Neutrophil (primary cell): ENCODE measurements around the gene FEZ2.
A peak's percentile ranks its signal among the peaks of the same experiment; 100 is the strongest.

Experiments used
- H3K27ac ChIP-seq: fragments of 200-600 bp; sonication (generic); 2 replicates; pipeline ENCODE4 v1.5.1; 2016; ENCODE audit warnings: mild to moderate bottlenecking, moderate library complexity
- H3K27me3 ChIP-seq: fragments of 200-600 bp; sonication (generic); 2 replicates; pipeline ENCODE4 v1.6.0; 2016; ENCODE audit warnings: mild to moderate bottlenecking
- H3K36me3 ChIP-seq: fragments of 200-600 bp; sonication (generic); 2 replicates; pipeline ENCODE4 v1.5.1; 2017
- H3K4me1 ChIP-seq, 2 experiments: fragments of 200-600 bp in 1 of 2; sonication (generic) in 1 of 2; 1 replicate in 1 of 2; 2 replicates in 1 of 2; pipeline versions ENCODE4 v1.5.1 to v1.6.1; 2013 to 2016; ENCODE audit warnings: low read depth in 1 of 2, low read length in 1 of 2, mild to moderate bottlenecking in 1 of 2, moderate library complexity in 1 of 2; ENCODE audit not compliant: control insufficient read depth in 1 of 2, insufficient read depth in 1 of 2
- H3K4me3 ChIP-seq, 2 experiments: fragments of 200-600 bp in 1 of 2; sonication (generic) in 1 of 2; 1 replicate in 1 of 2; 2 replicates in 1 of 2; pipeline ENCODE4 v1.5.1; 2013 to 2016; ENCODE audit warnings: low read depth in 1 of 2, low read length in 1 of 2, mild to moderate bottlenecking in 1 of 2, moderate library complexity in 1 of 2
- H3K9me3 ChIP-seq: fragments of 200-600 bp; sonication (generic); 2 replicates; pipeline ENCODE4 v1.5.1; 2016
- CTCF ChIP-seq: fragments of 200-600 bp; sonication (generic); IDR thresholded peaks from 2 replicates; pipeline ENCODE4 v1.5.1; 2016; ENCODE audit warnings: antibody characterized with exemption

FEZ2 gene

GRCh38 chr2:36523153-36523552 is 74.8 kb downstream of the FEZ2 start:
- H3K4me1 ChIP-seq = peaks cover 14 to 17% of the 10 kb centered on the region in 2 experiments
- peaks cover 16% of the 10 kb centered on the region for H3K36me3 ChIP-seq
- H3K9me3 ChIP-seq = no peaks in the 10 kb centered on the region
- no peak overlapping the region for H3K4me3 ChIP-seq
- TF ChIP-seq CTCF = no peak
- H3K27me3 ChIP-seq = no peaks in the 10 kb centered on the region
- no peak overlapping the region for H3K27ac ChIP-seq

GRCh38 chr2:36520431-36520830 is 77.5 kb downstream of the FEZ2 start:
- H3K9me3 ChIP-seq = no peaks in the 10 kb centered on the region
- H3K36me3 ChIP-seq = peaks cover 9% of the 10 kb centered on the region
- H3K27me3 ChIP-seq = no peaks in the 10 kb centered on the region
- H3K27ac ChIP-seq = peak overlapping the region; percentile 35
- no peak for TF ChIP-seq CTCF
- peaks cover 14 to 17% of the 10 kb centered on the region in 2 experiments for H3K4me1 ChIP-seq
- H3K4me3 ChIP-seq = no peak overlapping the region

GRCh38 chr2:36516136-36516870 is 81.7 kb downstream of the FEZ2 start:
- Histone ChIP-seq H3K4me3 (no peak overlapping the region), H3K4me1 (peaks cover 14 to 17% of the 10 kb centered on the region in 2 experiments), H3K27me3 (no peaks in the 10 kb centered on the region), H3K9me3 (no peaks in the 10 kb centered on the region), H3K27ac (no peak overlapping the region), H3K36me3 (no peaks in the 10 kb centered on the region)
- TF ChIP-seq CTCF = no peak

GRCh38 chr2:36515538-36515937 is 82.4 kb downstream of the FEZ2 start:
- no peaks in the 10 kb centered on the region for H3K9me3 ChIP-seq
- H3K27me3 ChIP-seq = no peaks in the 10 kb centered on the region
- peaks cover 12 to 16% of the 10 kb centered on the region in 2 experiments for H3K4me1 ChIP-seq
- H3K36me3 ChIP-seq = no peaks in the 10 kb centered on the region
- no peak overlapping the region for H3K4me3 ChIP-seq
- no peak overlapping the region for H3K27ac ChIP-seq
- no peak for TF ChIP-seq CTCF

GRCh38 chr2:36513661-36514060 is 84.3 kb downstream of the FEZ2 start:
- Histone ChIP-seq H3K27me3 (no peaks in the 10 kb centered on the region), H3K4me1 (no peaks in the 10 kb centered on the region), H3K36me3 (no peaks in the 10 kb centered on the region), H3K27ac (no peak overlapping the region), H3K9me3 (no peaks in the 10 kb centered on the region), H3K4me3 (no peak overlapping the region)
- TF ChIP-seq CTCF = no peak
